HG03108 (cell line): Measurements from ENCODE around the gene RPTOR.
"Not testable (repeated sequence)": the region's sequence is repeated elsewhere in the genome, so short reads cannot be mapped to it uniquely, and the experiment has no call there.

Source experiments
- ATAC-seq: cut with Tn5 transposase; IDR thresholded peaks from one replicate; pipeline ENCODE4 v1.9.1; 2021; ENCODE audit warnings: moderate library complexity; ENCODE audit not compliant: unreplicated experiment

Gene RPTOR

DNA sequence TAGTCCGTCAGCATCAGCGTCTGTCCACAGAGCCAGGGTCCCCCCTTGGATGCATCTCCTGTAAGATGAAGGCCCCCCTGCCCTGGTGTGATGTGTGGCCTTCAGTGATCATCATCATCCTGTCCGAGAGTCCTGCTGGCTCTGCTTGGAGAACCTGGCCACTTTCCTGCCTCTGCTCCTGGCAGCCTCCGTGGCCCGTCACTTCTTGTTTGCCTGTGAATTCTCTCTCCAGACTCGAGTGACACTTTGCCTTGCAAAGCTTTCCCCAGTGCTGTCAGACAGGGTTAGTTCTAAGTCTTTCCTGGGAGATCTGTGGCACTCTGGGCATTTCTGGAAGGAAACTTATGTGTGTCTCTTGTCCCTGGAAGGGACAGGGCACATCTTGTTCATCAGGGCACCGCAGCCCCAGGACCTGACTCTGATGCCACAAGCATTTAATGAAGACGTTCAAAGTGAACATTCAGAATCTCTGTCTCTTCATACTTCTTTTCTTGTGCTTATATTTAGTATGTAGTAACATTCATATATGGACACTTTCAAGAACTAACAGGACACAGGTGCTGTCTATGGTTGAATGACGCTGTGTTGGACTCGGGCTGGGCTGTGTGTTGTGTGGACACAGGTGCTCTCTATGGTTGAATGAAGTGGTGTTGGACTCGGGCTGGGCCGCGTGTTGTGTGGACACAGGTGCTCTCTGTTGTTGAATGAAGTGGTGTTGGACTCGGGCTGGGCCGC lies 68.5 kb downstream of the RPTOR start:
- no peak for ATAC-seq

GRCh38 chr17:80613732-80614071 lies 69.1 kb downstream of the RPTOR start:
- ATAC-seq, result no peak

DNA sequence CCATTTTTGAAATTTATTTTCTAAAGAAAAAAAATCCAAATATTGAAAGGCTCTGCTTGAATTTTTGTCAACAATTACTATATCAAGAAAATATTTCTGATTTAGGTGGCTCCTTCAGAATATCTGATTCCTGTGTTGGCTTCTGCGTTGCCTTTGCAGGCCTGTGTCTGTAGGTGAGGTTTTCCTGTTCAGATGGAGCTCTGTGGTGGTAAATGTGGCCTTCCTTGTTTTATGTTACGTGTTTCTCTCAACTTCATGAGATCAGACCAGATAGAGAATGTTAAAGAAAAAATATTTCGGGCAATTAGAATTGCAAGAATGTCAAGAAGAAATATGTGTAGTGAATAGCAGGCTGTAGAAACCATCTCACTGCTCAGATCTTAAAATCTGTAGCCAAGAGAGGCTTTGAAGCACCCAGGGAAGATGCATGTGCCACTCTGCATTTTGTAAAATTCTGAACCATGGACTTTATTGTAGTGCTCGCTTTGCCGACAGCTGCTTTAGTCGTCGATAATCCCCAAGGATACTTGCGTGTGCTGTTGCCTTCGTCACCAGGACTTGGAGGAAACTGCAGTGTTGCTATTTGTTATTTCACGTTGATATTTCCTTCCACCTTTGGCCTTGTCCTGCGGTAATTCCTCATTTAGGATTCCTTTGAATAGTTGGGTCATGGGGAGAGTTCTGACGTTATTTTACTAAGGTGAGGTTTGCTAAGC lies 69.9 kb downstream of the RPTOR start:
- no peak for ATAC-seq

DNA sequence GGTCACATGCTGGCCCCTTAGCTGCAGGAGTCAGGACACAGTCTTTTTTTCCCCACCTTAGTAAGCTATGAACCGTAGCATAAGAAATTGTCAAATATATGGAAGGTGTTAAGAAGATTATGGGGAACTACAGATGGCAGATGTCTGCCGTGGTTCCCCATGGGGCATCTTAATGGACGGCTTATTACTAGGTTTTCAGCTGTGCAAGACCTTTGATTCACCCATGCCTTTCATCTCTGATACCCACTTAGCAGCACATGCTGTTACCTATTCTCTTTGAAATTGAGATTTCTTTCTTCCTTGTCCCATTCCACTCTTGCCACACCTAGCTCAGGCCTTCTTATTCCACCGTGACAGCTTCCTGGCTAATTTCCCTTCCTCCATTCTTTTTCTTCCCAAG lies 70.7 kb downstream of the RPTOR start:
- ATAC-seq, result no peak

DNA sequence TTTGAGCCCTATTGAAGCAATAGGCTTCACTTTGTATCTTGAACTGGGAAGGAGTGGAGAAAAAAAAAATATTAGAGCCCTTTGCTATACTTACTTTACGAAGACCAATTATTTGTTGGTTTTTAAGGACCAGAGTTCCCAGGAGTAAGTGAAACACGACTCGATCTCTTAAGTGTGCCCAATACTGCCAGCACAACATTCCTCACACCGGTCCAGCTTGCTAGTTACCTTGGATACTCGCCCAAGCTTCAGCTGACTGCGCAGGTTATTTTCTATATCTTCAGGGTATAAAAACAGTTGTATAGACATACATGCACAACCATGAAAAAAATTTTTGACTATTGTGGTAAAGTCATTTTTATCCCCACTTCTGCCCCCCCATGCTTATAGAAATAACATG lies 72.1 kb downstream of the RPTOR start:
- ATAC-seq, result no peak

- ATAC-seq, result no peak
These were observed 73.7 kb downstream of the RPTOR start for GRCh38 chr17:80618304-80618703.

DNA sequence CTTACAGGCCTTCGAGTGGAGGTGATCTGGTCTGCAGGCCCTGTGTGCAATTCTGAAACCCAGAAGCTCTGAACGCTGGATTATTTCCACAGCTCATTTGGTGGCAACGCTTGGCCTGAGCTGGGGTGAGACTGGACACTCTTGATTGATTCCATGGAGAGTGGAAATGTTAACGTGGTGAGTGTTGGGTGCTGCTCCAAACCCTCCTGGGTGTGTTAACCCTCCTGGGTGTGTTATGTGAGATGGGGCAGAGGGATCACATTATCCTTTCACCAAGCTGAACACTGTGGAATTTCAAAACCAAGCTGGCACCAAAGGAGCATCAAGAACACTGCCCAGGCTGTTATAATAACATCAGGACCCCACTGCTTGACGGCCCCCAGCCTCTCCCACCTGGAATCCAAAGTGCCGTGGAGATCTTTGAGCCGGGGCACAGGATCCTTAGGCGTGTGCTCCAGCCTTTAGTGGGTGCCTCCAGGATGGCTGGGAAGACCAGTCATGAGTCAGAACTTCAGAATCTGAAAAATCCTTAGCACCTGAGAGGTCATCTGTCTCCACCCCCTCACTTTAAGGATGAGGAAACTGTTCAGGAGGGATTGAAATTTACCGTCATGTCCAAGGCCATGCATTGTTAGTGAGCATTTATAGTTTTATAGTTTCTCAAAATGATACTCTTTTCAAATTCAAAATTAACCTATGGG lies 75.0 kb downstream of the RPTOR start:
- no peak for ATAC-seq

GRCh38 chr17:80621335-80621996 lies 76.8 kb downstream of the RPTOR start:
- no peak for ATAC-seq

DNA sequence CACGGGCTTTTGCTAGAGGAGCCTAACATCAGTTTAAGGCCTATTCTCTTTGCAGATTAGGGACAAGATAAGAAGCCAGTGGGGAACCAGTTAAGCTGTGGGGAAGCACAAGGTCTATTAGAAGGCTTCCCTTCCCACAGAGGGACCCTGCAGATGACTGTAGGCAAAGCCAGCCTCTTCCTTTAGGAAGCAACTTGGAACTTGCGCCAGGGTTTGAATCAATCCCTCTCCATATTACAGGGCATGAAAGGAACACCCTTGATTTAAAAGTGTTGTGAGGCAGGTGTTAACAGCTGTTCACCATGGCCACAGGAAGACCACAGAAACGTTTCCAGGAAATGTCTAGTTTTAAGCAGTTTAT lies 77.3 kb downstream of the RPTOR start:
- no peak for ATAC-seq

- ATAC-seq, result no peak
These were observed 80.2 kb downstream of the RPTOR start for GRCh38 chr17:80624864-80625263.

- ATAC-seq, result no peak
These were observed 81.0 kb downstream of the RPTOR start for GRCh38 chr17:80625627-80626026.

- ATAC-seq, result not testable (repeated sequence)
These were observed 84.2 kb downstream of the RPTOR start for GRCh38 chr17:80628881-80629280.

DNA sequence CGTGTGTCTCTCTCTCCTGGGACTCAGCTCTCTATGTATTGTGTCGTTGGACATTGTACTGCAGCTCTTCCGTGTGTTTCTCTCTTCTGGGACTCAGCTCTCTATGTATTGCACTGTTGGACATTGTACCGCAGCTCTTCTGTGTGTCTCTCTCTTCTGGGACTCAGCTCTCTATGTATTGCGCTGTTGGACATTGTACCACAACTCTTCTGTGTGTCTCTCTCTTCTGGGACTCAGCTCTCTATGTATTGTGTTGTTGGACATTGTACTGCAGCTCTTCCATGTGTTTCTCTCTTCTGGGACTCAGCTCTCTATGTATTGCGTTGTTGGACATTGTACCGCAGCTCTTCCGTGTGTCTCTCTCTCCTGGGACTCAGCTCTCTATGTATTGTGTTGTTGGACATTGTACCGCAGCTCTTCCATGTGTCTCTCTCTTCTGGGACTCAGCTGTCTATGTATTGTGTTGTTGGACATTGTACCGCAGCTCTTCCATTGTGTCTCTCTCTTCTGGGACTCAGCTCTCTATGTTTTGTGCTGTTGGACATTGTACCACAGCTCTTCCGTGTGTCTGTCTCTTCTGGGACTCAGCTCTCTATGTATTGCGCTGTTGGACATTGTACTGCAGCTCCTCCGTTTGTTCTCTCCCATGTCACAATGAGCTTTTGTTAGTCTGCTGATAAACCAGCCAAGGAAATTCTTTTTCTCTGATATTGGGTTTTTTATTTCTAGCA lies 84.8 kb downstream of the RPTOR start:
- ATAC-seq, result no peak

DNA sequence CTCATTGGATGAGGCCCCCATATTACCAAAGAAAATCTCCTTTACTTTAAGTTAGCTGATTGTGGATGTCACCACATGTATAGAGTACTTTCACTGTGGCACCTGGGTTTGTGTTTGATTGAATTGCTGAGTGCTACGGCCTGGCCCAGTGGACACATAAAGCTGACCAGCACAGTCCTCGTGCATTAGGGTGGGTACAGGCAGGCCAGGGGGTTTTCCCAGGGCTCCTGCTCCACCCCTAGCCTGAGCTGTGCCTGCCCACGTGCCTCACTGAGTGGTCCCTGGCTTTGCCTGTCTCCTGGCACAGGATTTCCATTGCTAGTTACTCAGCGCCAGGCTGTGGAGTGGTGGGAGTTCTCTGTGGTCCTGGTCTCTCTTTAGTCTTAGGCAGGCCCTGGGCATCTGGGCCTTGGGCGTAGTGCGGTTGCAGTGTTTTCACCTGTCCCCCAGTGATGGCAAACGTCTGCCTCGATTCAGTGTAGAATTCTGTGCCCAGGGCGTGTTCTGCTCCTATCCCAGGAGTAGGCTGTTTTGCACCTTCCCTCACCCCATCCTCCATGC lies 86.0 kb downstream of the RPTOR start:
- ATAC-seq, result no peak

DNA sequence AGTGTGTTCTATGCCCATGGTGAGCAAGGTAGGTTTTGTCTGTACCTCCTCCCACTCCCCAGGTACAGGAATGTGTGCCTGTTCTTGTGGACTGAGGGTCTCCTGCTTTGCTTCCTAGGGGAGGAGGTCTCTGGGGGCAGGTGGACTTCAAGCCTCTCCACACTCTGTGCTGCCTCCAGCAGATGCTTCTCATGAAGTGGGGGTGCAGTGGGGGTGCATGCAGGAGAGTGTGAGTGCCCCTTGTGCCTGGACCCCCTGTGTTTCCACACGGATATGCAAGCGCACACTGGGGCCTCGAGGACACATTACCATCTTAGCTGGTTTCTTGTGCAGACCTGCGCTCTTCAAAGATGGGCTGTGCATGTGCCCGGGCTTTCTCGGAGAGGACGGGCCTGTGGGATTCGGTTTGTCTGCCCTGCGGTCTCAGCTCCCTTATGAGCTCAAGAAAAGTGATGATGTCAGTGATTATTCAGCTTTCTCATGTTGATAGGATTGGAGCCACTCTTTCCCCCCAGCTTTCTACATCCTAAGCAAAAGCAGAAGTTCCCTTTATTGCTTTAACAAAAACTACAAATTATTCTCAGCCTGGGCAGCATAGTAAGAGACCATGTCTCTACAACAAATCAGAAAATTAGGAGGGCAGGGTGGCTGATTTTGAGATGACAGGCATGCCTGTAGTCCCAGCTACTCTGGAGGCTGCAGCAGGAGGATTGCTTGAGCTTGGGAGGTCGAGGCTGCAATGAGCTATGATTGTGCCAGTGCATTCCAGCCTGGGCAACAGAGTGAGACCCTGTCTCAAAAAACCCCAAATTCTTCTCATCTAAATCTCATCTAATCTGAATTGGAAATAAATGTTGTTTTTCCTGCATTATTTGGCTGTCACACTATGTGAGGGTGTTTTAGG lies 86.8 kb downstream of the RPTOR start:
- ATAC-seq, result no peak

GRCh38 chr17:80632046-80632581 lies 87.5 kb downstream of the RPTOR start:
- no peak for ATAC-seq

DNA sequence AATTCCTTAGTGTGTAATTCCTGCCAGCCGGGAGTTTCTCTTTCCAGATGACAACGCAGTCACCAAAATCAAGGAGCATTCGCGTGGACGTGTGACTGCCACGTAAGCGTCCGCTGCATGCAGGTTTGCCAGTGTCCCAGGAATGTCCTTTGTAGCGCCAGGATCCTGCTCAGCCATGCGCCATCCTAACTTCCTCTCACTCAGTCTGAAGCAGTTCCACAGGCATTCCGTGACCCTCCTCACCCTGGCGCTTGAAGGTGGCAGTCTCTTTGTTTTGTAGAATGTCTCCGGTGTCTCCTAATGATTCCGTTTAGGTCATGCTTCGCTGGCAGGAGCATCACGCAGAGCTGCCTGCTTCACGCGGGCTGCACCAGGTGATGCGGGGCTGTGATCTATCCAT lies 88.6 kb downstream of the RPTOR start:
- no peak for ATAC-seq

GRCh38 chr17:80633994-80634566 lies 89.4 kb downstream of the RPTOR start:
- no peak for ATAC-seq
